Naive thymus-derived CD8-positive, alpha-beta T cell (primary cell): ENCODE results near the gene CAMK2N2. TPM values are rescaled to one million over a fixed set of nuclear protein-coding genes. Genes with fewer than 3 reads are reported as not detected.

Source experiments
- ATAC-seq, 2 donors: fragments of 150-1000 bp; cut with Tn5 transposase in 1 of 2; sonication (Bioruptor Pico), chemical (Tn5 transposase) in 1 of 2; 1 replicate in 1 of 2; 2 replicates in 1 of 2; pipeline ENCODE4 v1.10.0; 2021; ENCODE audit warnings: mild to moderate bottlenecking in 2 of 2, moderate library complexity in 2 of 2
- POLR2A ChIA-PET: fragments of 350-600 bp; sonication (Branson Sonifier 250); formaldehyde crosslinking; loops from one replicate; lab custom pipeline; 2021; ENCODE audit warnings: antibody characterized with exemption; lab: Charles Lee
- DNase-seq, 10 donors: peaks; one replicate each; pipeline versions ENCODE4 v3.0.0 to v3.0.0-alpha.2; 2020 to 2022
- H3K27ac Mint-ChIP-seq, 10 donors: one replicate each; pipeline ENCODE4 v1.8.0; 2020 to 2022; ENCODE audit warnings: mild to moderate bottlenecking in 10 of 10, mixed read lengths in 10 of 10, moderate library complexity in 4 of 10, inconsistent platforms in 1 of 10
- H3K27me3 Mint-ChIP-seq, 5 donors: one replicate each; pipeline ENCODE4 v1.8.0; 2021 to 2022; ENCODE audit warnings: mixed read lengths in 5 of 5
- H3K36me3 Mint-ChIP-seq, 3 donors: one replicate each; pipeline ENCODE4 v1.8.0; 2020 to 2022; ENCODE audit warnings: mixed read lengths in 3 of 3, mild to moderate bottlenecking in 2 of 3, inconsistent platforms in 1 of 3
- H3K4me1 Mint-ChIP-seq, 4 donors: one replicate each; pipeline ENCODE4 v1.8.0; 2021 to 2022; ENCODE audit warnings: mixed read lengths in 4 of 4
- H3K4me3 Mint-ChIP-seq, 10 donors: one replicate each; pipeline ENCODE4 v1.8.0; 2020 to 2022; ENCODE audit warnings: mild to moderate bottlenecking in 10 of 10, mixed read lengths in 10 of 10, moderate library complexity in 6 of 10, inconsistent platforms in 1 of 10
- H3K9me3 Mint-ChIP-seq, 9 donors: one replicate each; pipeline ENCODE4 v1.8.0; 2020 to 2022; ENCODE audit warnings: mixed read lengths in 9 of 9, mild to moderate bottlenecking in 3 of 9, inconsistent platforms in 1 of 9, moderate library complexity in 1 of 9
- polyA plus RNA-seq, 3 donors: library from polyadenylated mRNA; unstranded; fragments of 300-500 nt; fragmentation: Illumina TruSeq; gene quantifications; one replicate each; pipeline ENCODE4 v1.2.3, GENCODE V29; 2021
- total RNA-seq, 8 experiments: library from RNA in 2 of 8; stranded (reverse) in 2 of 8; gene quantifications; one replicate each; pipeline ENCODE4 v1.2.3 and lab custom pipeline; 2021 to 2026

The CAMK2N2 gene
- total and polyA plus RNA-seq, 5 experiments from 2014 or later: not detected

GRCh38 chr3:184249412-184250166, 11.8 kb downstream of the CAMK2N2 start, which contains the start of gene EEF1AKMT4:
EEF1AKMT4 (plus strand) TSS chr3:184249672; CDS start chr3:184249695, 23 bp downstream.
- H3K4me3 Mint-ChIP-seq: peak within 1 kb of the TSS; percentile 94 to 100 (median 96)
- ATAC-seq (peak; percentile 87 to 90), DNase-seq (peak; percentile 87 to 97 (median 94))
- H3K4me1 Mint-ChIP-seq: peaks cover 15 to 28% (median 21%) of the 10 kb centered on the region in 4 donors
- H3K27ac Mint-ChIP-seq: peak within 1 kb of the TSS; percentile 93 to 98 (median 96)
- H3K36me3 Mint-ChIP-seq: peaks cover 0 to 15% (median 0%) of the 10 kb centered on the region in 3 donors
- H3K27me3 Mint-ChIP-seq: no peaks in the 10 kb centered on the region
- no peaks in the 10 kb centered on the region for H3K9me3 Mint-ChIP-seq
- POLR2A ChIA-PET: interaction anchor here (0.9 to 1.2 kb wide), 2 partner anchors 20 to 114 kb away, joined by 3 to 17 read pairs; partner anchors contain the start of genes EIF2B5 and VWA5B2

GRCh38 chr3:184248454-184249411, 12.6 kb downstream of the CAMK2N2 start, which contains the start of gene ALG3:
ALG3 (minus strand) TSS chr3:184248962; CDS start chr3:184248940, 22 bp downstream.
- ATAC-seq (peak; percentile 43 to 47), DNase-seq (peak; percentile 68 to 91 (median 85))
- H3K36me3 Mint-ChIP-seq: peaks cover 0 to 23% (median 0%) of the 10 kb centered on the region in 3 donors
- peaks cover 15 to 28% (median 21%) of the 10 kb centered on the region in 4 donors for H3K4me1 Mint-ChIP-seq
- H3K27ac Mint-ChIP-seq: peak within 1 kb of the TSS; percentile 93 to 98 (median 96)
- peak within 1 kb of the TSS; percentile 94 to 100 (median 96) for H3K4me3 Mint-ChIP-seq
- POLR2A ChIA-PET: interaction anchor here (1.2 kb wide), 1 partner anchor 114 kb away, joined by 17 read pairs; the partner anchor contains the start of gene EIF2B5
- H3K9me3 Mint-ChIP-seq: no peaks in the 10 kb centered on the region
- no peaks in the 10 kb centered on the region for H3K27me3 Mint-ChIP-seq

DNA sequence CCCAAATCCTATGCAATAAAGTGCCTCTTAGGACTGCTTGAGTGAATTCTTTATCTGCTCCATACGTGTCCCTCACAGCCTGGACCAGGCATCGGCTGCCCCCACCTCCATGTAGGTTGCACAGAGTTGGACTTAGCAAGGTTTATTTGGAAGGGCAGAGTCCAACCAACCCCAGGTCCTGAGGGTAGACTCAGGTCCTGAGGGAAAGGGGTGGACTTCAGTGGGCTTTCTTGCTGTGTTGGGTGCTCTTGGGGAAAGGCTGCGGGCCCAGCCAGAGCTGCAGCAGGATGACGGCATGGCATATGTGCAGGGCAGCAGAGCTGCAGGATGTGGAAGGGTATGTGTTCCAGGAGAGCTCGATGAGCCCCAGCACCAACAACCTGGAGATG, 19.1 kb downstream of the CAMK2N2 start:
- Mint-ChIP-seq H3K4me1 (peaks cover under 1 to 16% (median 8%) of the 10 kb centered on the region in 4 donors), H3K9me3 (no peaks in the 10 kb centered on the region), H3K4me3 (peak overlapping the region in 1 of 10 donors; percentile 20), H3K27me3 (peaks cover 0 to 3% (median 0%) of the 10 kb centered on the region in 5 donors), H3K36me3 (peaks cover 0 to 40% (median 3%) of the 10 kb centered on the region in 3 donors), H3K27ac (no peak overlapping the region)
- ATAC-seq: no peak
- POLR2A ChIA-PET: interaction anchor here (1.4 kb wide), 1 partner anchor 66 kb away, joined by 3 read pairs; no protein-coding TSS in a partner anchor
- DNase-seq: no peak

DNA sequence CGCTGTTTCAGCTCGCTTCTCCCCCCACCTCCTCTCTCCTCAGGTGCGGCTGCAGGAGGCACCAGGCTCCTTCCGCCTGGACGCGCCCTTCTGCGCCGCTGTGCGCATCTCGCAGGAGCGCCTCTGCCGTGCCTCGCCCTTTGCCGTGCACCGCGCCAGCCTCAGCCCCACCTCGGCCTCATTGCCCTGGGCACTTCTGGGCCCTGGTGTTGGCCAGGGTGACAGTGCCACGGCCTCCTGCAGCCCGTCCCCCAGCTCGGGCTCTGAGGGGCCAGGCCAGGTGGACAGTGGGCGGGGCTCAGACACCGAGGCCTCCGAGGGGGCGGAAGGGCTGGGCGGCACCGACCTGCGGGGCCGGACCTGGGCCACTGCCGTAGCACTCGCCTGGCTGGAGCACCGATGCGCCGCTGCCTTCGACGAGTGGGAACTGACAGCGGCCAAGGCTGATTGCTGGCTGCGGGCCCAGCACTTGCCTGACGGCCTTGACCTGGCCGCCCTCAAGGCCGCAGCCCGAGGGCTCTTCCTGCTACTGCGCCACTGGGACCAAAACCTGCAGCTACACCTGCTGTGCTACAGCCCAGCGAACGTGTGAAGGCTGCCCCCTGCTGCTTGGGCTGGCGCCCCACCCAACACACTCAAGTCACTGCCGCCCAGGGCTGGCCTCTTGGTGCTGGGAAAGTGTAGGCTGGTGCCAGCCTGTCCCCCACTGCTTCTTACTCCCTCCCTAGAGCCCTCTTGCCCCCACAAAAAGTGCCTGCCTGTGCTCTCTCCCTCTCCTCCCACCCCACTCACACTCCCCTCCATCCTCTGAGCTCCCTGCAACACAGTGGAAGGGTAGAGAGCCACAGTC, 19.7 kb downstream of the CAMK2N2 start:
- DNase-seq: no peak

GRCh38 chr3:184241141-184241446, 20.3 kb downstream of the CAMK2N2 start:
- Mint-ChIP-seq H3K4me3 (no peak overlapping the region), H3K9me3 (no peaks in the 10 kb centered on the region), H3K36me3 (peaks cover 0 to 38% (median 3%) of the 10 kb centered on the region in 3 donors), H3K27ac (no peak overlapping the region), H3K4me1 (peaks cover 0 to 8% (median 6%) of the 10 kb centered on the region in 4 donors), H3K27me3 (peaks cover 0 to 7% (median 0%) of the 10 kb centered on the region in 5 donors)
- ATAC-seq (no peak), DNase-seq (no peak)
- POLR2A ChIA-PET: interaction anchor here (1.4 kb wide), 1 partner anchor 65 kb away, joined by 3 read pairs; no protein-coding TSS in a partner anchor

More for the DNA sequence above, 19.7 kb downstream of the CAMK2N2 start:
- Mint-ChIP-seq H3K36me3 (peaks cover 0 to 40% (median 3%) of the 10 kb centered on the region in 3 donors), H3K4me1 (peaks cover 0 to 12% (median 8%) of the 10 kb centered on the region in 4 donors), H3K27me3 (peaks cover 0 to 7% (median 0%) of the 10 kb centered on the region in 5 donors), H3K9me3 (no peaks in the 10 kb centered on the region), H3K4me3 (peak overlapping the region in 1 of 10 donors; percentile 20), H3K27ac (no peak overlapping the region)
- POLR2A ChIA-PET: interaction anchor here (1.4 kb wide), 1 partner anchor 65 kb away, joined by 3 read pairs; no protein-coding TSS in a partner anchor
- peak in 1 of 2 donors; percentile 80 for ATAC-seq

GRCh38 chr3:184240384-184241140, 20.8 kb downstream of the CAMK2N2 start:
- no peak for ATAC-seq
- DNase-seq: no peak
- H3K27me3 Mint-ChIP-seq: peaks cover 0 to 7% (median 0%) of the 10 kb centered on the region in 5 donors
- no peak overlapping the region for H3K27ac Mint-ChIP-seq
- H3K9me3 Mint-ChIP-seq: no peaks in the 10 kb centered on the region
- H3K4me3 Mint-ChIP-seq: no peak overlapping the region
- peaks cover 0 to 34% (median 3%) of the 10 kb centered on the region in 3 donors for H3K36me3 Mint-ChIP-seq
- H3K4me1 Mint-ChIP-seq: peaks cover 0 to 5% (median 2%) of the 10 kb centered on the region in 4 donors
- POLR2A ChIA-PET: interaction anchor here (0.6 kb wide), 1 partner anchor 543 kb away, joined by 3 read pairs; no protein-coding TSS in a partner anchor

DNA sequence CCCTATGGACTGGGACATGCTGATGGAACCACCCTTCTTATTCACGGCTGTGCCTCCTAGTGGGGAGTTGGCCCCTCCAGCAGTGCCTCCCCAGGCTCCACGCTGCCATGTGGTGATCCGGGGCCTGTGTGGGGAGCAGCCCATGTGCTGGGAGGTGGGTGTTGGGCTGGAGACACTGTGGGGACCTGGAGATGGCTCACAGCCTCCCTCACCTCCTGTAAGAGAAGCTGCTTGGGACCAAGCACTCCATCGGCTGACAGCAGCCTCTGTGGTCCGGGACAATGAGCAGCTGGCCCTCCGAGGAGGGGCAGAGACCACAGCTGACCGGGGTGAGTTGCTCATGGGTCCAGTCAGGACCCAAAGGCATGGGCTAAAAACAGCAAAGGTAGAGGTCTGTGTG, 21.6 kb downstream of the CAMK2N2 start:
- H3K27ac Mint-ChIP-seq: no peak overlapping the region
- peaks cover 0 to 27% (median 3%) of the 10 kb centered on the region in 3 donors for H3K36me3 Mint-ChIP-seq
- no peak for DNase-seq
- ATAC-seq: no peak
- H3K4me3 Mint-ChIP-seq: no peak overlapping the region
- H3K27me3 Mint-ChIP-seq: peaks cover 0 to 7% (median 0%) of the 10 kb centered on the region in 5 donors
- no peaks in the 10 kb centered on the region for H3K9me3 Mint-ChIP-seq
- peaks cover 0 to 3% (median 0%) of the 10 kb centered on the region in 4 donors for H3K4me1 Mint-ChIP-seq
- POLR2A ChIA-PET: interaction anchor here (0.6 to 1.5 kb wide), 2 partner anchors 10 to 543 kb away, joined by 3 to 4 read pairs; no protein-coding TSS in a partner anchor

DNA sequence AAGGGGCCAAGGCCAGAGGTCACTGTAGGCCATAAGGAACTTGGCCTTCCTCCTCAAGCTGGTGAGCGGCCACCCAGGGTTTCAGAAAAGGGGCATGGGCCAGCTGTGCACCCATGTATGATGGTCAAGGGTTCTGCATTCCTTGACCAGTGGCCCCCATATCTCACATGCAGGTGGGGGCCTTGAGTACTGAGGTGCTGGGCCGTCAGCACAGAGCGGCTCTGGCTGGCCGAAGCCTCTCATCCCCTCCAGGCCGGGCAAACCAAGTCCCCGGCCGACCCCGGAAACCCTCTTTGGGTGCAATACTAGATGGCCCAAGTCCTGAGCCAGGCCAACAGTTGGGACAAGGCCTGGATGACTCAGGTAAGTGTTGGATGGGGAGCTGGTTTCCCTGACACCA, 22.1 kb downstream of the CAMK2N2 start:
- ATAC-seq: no peak
- POLR2A ChIA-PET: interaction anchor here (1.5 kb wide), 1 partner anchor 9 kb away, joined by 4 read pairs; no protein-coding TSS in a partner anchor
- H3K27ac Mint-ChIP-seq: no peak overlapping the region

DNA sequence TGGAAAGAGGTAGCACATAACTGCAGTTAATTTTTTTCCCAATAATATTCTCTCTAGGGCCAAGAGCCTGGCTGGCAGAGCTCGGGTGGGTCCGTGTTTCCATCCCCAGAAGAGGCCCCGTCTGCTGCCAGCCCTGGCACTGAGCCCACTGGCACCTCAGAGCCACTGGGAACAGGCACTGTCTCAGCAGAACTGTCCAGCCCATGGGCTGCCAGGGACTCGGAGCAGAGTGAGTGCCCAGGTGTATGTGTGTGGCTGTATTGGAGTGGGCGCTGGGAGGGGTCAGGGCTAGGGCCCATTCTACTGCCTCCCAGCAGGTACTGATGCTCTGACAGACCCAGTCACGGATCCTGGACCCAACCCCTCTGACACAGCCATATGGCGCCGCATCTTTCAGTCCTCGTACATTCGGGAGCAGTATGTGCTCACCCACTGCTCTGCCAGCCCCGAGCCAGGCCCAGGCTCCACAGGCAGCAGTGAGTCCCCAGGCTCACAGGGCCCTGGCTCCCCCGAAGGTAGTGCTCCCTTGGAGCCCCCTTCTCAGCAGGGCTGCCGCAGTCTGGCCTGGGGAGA, 23.0 kb downstream of the CAMK2N2 start:
- H3K36me3 Mint-ChIP-seq: peaks cover 0 to 14% (median 3%) of the 10 kb centered on the region in 3 donors
- H3K27ac Mint-ChIP-seq: no peak overlapping the region
- H3K4me3 Mint-ChIP-seq: no peak overlapping the region
- POLR2A ChIA-PET: interaction anchor here (1.5 kb wide), 1 partner anchor 8 kb away, joined by 4 read pairs; no protein-coding TSS in a partner anchor
- no peaks in the 10 kb centered on the region for H3K9me3 Mint-ChIP-seq
- H3K4me1 Mint-ChIP-seq: peaks cover 0 to 3% (median 0%) of the 10 kb centered on the region in 4 donors
- ATAC-seq: no peak
- H3K27me3 Mint-ChIP-seq: peaks cover 0 to 12% (median 1%) of the 10 kb centered on the region in 5 donors
- DNase-seq: no peak

More for the DNA sequence above, 22.1 kb downstream of the CAMK2N2 start:
- no peak overlapping the region for H3K4me3 Mint-ChIP-seq
- no peak for DNase-seq
- H3K9me3 Mint-ChIP-seq: no peaks in the 10 kb centered on the region
- peaks cover 0 to 3% (median 0%) of the 10 kb centered on the region in 4 donors for H3K4me1 Mint-ChIP-seq
- peaks cover 0 to 22% (median 3%) of the 10 kb centered on the region in 3 donors for H3K36me3 Mint-ChIP-seq
- H3K27me3 Mint-ChIP-seq: peaks cover 0 to 7% (median 0%) of the 10 kb centered on the region in 5 donors

DNA sequence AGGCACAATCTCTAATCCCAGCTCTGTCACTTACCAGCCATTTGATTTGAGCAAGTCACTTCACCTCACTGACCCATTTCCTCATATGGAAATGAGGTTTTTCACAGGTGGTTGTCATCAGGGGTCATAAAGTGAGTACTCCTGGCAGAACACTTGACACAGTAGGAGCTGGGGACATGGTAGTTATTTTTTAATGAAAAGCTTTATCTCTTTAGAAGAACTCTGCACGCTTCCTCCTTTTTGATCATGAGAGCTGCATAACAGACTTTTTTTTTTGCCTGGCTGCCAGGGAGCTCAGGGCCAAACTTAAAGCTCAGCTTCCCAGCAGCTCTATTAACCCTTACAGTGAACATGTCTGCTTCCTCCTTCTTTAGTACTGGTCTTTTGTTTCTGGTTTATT, 23.5 kb downstream of the CAMK2N2 start:
- no peak for ATAC-seq
- H3K4me1 Mint-ChIP-seq: peaks cover 0 to 3% (median 0%) of the 10 kb centered on the region in 4 donors
- H3K9me3 Mint-ChIP-seq: no peaks in the 10 kb centered on the region
- POLR2A ChIA-PET: no interaction called here
- H3K27me3 Mint-ChIP-seq: peaks cover 1 to 17% (median 3%) of the 10 kb centered on the region in 5 donors
- no peak for DNase-seq
- no peak overlapping the region for H3K4me3 Mint-ChIP-seq
- peaks cover 0 to 8% (median 3%) of the 10 kb centered on the region in 3 donors for H3K36me3 Mint-ChIP-seq
- H3K27ac Mint-ChIP-seq: no peak overlapping the region
